Transverse colon (tissue), 4 donors: ENCODE results near the gene GSTT2B.

Experiments
- EP300 ChIP-seq: sonication (generic); formaldehyde crosslinking; IDR thresholded peaks from one replicate; pipeline ENCODE4 v1.6.1; 2017; ENCODE audit warnings: antibody characterized with exemption, low read depth
- POLR2A ChIP-seq: fragments of 450-650 bp; IDR thresholded peaks from one replicate; pipeline ENCODE4 v1.6.1; 2016; ENCODE audit warnings: antibody characterized with exemption, mild to moderate bottlenecking, moderate library complexity
- POLR2AphosphoS5 ChIP-seq, 3 donors: sonication (generic); formaldehyde crosslinking; IDR thresholded peaks; one replicate each; pipeline ENCODE4 v1.6.1; 2016; ENCODE audit warnings: antibody characterized with exemption in 3 of 3
- TF ChIP-seq, protein P1 (sequence below), 5 experiments: fragments of 200-600 bp in 3 of 5; fragments of 450-650 bp in 2 of 5; sonication (generic) in 3 of 5; IDR thresholded peaks; 1 replicate in 2 of 5; 2 replicates in 3 of 5; pipeline ENCODE4 v1.5.1; 2016 to 2017; ENCODE audit warnings: antibody characterized with exemption in 5 of 5, inconsistent platforms in 3 of 5, mild to moderate bottlenecking in 2 of 5, moderate library complexity in 1 of 5

DNA sequence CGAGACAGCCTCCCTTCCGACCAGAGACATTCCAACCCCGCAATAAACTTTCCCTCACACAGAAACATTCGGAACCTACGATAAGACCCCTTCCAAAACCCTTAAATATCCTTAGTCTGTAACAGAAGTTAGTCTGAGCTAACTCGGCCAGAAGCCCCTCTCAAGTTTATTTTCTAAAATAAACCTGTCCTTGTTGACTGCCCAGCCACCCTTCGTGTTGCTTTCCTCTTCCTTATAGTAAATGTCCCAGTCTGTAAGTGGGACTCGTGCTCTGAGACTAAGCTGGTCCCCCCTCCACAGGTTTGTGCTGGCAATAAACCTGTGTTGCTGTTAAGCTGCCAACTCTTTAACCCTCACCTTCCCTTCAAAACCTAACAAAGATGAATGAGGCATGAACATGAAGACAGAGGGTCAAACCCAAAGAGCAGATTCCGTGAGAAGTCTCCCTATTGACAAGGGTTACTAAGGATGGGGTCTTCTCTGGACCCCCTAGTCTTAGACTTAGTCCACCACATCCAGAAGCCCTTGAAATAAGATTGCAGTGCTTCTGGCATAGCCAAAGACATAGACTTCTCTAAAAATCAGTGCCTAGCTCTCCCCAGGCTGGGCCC lies 48.6 kb downstream of the GSTT2B start:
- no peak for TF ChIP-seq POLR2A
- TF ChIP-seq, protein P1, sequence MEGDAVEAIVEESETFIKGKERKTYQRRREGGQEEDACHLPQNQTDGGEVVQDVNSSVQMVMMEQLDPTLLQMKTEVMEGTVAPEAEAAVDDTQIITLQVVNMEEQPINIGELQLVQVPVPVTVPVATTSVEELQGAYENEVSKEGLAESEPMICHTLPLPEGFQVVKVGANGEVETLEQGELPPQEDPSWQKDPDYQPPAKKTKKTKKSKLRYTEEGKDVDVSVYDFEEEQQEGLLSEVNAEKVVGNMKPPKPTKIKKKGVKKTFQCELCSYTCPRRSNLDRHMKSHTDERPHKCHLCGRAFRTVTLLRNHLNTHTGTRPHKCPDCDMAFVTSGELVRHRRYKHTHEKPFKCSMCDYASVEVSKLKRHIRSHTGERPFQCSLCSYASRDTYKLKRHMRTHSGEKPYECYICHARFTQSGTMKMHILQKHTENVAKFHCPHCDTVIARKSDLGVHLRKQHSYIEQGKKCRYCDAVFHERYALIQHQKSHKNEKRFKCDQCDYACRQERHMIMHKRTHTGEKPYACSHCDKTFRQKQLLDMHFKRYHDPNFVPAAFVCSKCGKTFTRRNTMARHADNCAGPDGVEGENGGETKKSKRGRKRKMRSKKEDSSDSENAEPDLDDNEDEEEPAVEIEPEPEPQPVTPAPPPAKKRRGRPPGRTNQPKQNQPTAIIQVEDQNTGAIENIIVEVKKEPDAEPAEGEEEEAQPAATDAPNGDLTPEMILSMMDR (IDR thresholded peaks at IDR 0.05) = no peak
- TF ChIP-seq POLR2AphosphoS5 (IDR thresholded peaks at IDR 0.05) = no peak
- TF ChIP-seq EP300 = no peak
